ENCODE results near the gene BCAP29. TPM values are rescaled to one million over a fixed set of nuclear protein-coding genes. Genes with fewer than 3 reads are reported as not detected.

BCAP29 gene

GRCh38 chr7:107666790-107667189 is 86.7 kb downstream of the BCAP29 start:
- Histone ChIP-seq H3K79me1 (ENCODE audit: low read length) (no peaks in the 10 kb centered on the region), H3K56ac (ENCODE audit: low read length) (no peak overlapping the region), H3K9ac (ENCODE audit: low read length) (no peak overlapping the region), H3K27ac (ENCODE audit: low read depth, low read length) (no peak overlapping the region), H4K5ac (ENCODE audit: low read length) (no peak overlapping the region), H3K4me2 (ENCODE audit: low read length) (no peak overlapping the region), H3K4me1 (ENCODE audit: control insufficient read depth, low read depth, low read length) (no peaks in the 10 kb centered on the region), H2BK120ac (ENCODE audit: low read depth, low read length) (no peak overlapping the region), H3K23ac (ENCODE audit: low read length) (no peak overlapping the region), H3K18ac (ENCODE audit: low read length) (no peak overlapping the region), H2BK15ac (replicated peaks; ENCODE audit: low read depth) (no peak overlapping the region), H4K8ac (ENCODE audit: low read depth, low read length) (no peak overlapping the region), H3K36me3 (ENCODE audit: control insufficient read depth, insufficient read depth, low read length) (no peaks in the 10 kb centered on the region), H3K27me3 (ENCODE audit: insufficient read depth, low read length, poor library complexity) (peaks cover 13% of the 10 kb centered on the region), H2AK5ac (ENCODE audit: low read length) (no peak overlapping the region), H3K4me3 (ENCODE audit: low read length) (no peak overlapping the region), H3K79me2 (ENCODE audit: control insufficient read depth, insufficient read depth, low read length) (no peaks in the 10 kb centered on the region), H2BK5ac (ENCODE audit: low read length) (no peak overlapping the region), H3K4ac (ENCODE audit: low read depth, low read length) (no peak overlapping the region)
- DNase-seq = no peak
- WGBS (ENCODE audit: extremely low coverage, insufficient coverage, low lambda C conversion rate) = no CpG with 5 or more reads among the region's 1 CpG

DNA sequence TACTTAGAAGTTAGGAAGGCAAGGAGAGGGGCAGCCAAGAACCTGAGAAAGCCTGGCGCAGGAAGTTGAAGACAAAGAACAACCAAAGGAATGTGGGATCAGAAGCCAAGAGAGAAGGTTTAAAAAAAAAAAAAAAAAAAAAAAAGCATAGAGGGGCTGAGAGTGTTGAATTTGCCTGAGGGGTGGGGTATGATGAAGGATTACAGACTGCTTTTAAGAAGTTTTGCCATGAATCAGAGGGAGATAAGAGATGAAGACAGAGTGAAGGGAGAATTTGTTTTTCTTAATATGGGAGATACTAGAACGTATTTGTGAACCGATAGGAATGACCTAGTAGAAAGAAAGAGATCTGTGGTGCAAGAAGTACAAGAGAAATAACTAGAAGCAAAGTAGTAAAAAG is 87.3 kb downstream of the BCAP29 start:
- no peak for DNase-seq
- Histone ChIP-seq H3K23ac (ENCODE audit: low read length) (no peak overlapping the region), H3K4ac (ENCODE audit: low read depth, low read length) (no peak overlapping the region), H3K27me3 (ENCODE audit: insufficient read depth, low read length, poor library complexity) (peaks cover 8% of the 10 kb centered on the region), H2BK5ac (ENCODE audit: low read length) (no peak overlapping the region), H3K9ac (ENCODE audit: low read length) (no peak overlapping the region), H2AK5ac (ENCODE audit: low read length) (no peak overlapping the region), H3K4me1 (ENCODE audit: control insufficient read depth, low read depth, low read length) (no peaks in the 10 kb centered on the region), H3K79me1 (ENCODE audit: low read length) (no peaks in the 10 kb centered on the region), H3K4me3 (ENCODE audit: low read length) (no peak overlapping the region), H4K5ac (ENCODE audit: low read length) (no peak overlapping the region), H3K18ac (ENCODE audit: low read length) (no peak overlapping the region), H3K79me2 (ENCODE audit: control insufficient read depth, insufficient read depth, low read length) (no peaks in the 10 kb centered on the region), H3K27ac (ENCODE audit: low read depth, low read length) (no peak overlapping the region), H3K36me3 (ENCODE audit: control insufficient read depth, insufficient read depth, low read length) (no peaks in the 10 kb centered on the region), H2BK120ac (ENCODE audit: low read depth, low read length) (no peak overlapping the region), H3K4me2 (ENCODE audit: low read length) (no peak overlapping the region), H3K56ac (ENCODE audit: low read length) (no peak overlapping the region), H2BK15ac (replicated peaks; ENCODE audit: low read depth) (no peak overlapping the region), H4K8ac (ENCODE audit: low read depth, low read length) (no peak overlapping the region)
- WGBS (ENCODE audit: extremely low coverage, insufficient coverage, low lambda C conversion rate) = no CpG with 5 or more reads among the region's 3 CpGs

GRCh38 chr7:107668296-107668695 is 88.2 kb downstream of the BCAP29 start:
- Histone ChIP-seq H3K9ac (ENCODE audit: low read length) (no peak overlapping the region), H2BK15ac (replicated peaks; ENCODE audit: low read depth) (no peak overlapping the region), H2BK5ac (ENCODE audit: low read length) (no peak overlapping the region), H3K4ac (ENCODE audit: low read depth, low read length) (no peak overlapping the region), H2BK120ac (ENCODE audit: low read depth, low read length) (no peak overlapping the region), H3K18ac (ENCODE audit: low read length) (no peak overlapping the region), H4K5ac (ENCODE audit: low read length) (no peak overlapping the region), H3K4me3 (ENCODE audit: low read length) (no peak overlapping the region), H3K4me2 (ENCODE audit: low read length) (no peak overlapping the region), H3K23ac (ENCODE audit: low read length) (no peak overlapping the region), H3K27me3 (ENCODE audit: insufficient read depth, low read length, poor library complexity) (peaks cover 5% of the 10 kb centered on the region), H3K36me3 (ENCODE audit: control insufficient read depth, insufficient read depth, low read length) (no peaks in the 10 kb centered on the region), H3K56ac (ENCODE audit: low read length) (no peak overlapping the region), H3K79me2 (ENCODE audit: control insufficient read depth, insufficient read depth, low read length) (no peaks in the 10 kb centered on the region), H3K79me1 (ENCODE audit: low read length) (no peaks in the 10 kb centered on the region), H3K4me1 (ENCODE audit: control insufficient read depth, low read depth, low read length) (no peaks in the 10 kb centered on the region), H2AK5ac (ENCODE audit: low read length) (no peak overlapping the region), H4K8ac (ENCODE audit: low read depth, low read length) (no peak overlapping the region), H3K27ac (ENCODE audit: low read depth, low read length) (no peak overlapping the region)
- WGBS (ENCODE audit: extremely low coverage, insufficient coverage, low lambda C conversion rate) = 100% methylated on average over 1 of the region's 4 CpGs
- no peak for DNase-seq

Small RNAs within 50 kb of the gene (small RNA-seq; reads per million reads assigned to genes)
- gene BANF1P5 (ENCODE audit: insufficient read depth) (not detected), gene RF01233 (ENCODE audit: insufficient read depth) (not detected)
